SH-SY5Y (cell line): Measurements from ENCODE around the gene ZCCHC7.

Experiments used
- GATA2 ChIP-seq: IDR thresholded peaks from 2 replicates; pipeline ENCODE4 v1.6.1; 2011; ENCODE audit warnings: mild to moderate bottlenecking, low read depth, low read length
- GATA3 ChIP-seq: IDR thresholded peaks from 2 replicates; pipeline ENCODE4 v1.6.1; 2011; ENCODE audit warnings: low read depth, mild to moderate bottlenecking, low read length, moderate library complexity

ZCCHC7 gene

DNA sequence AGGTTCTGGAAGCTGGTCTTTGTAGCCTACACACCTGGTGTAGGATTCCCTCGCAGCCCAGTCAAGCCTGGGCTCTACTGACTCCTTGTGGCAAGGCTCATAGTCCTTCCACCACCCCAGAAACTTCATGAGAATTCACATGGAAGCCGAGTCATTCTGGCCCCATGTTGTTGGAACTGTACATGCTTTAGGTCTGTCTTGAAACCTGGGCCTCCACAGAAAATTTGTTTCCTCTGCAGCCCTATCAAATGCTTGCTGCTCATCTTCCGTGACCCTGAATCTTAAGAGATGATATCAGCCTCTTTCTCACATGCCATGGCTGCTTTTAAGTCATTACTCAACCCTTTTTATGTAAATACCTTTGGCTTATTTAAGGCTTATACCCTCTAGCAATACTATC is 188.8 kb downstream of the ZCCHC7 start:
- TF ChIP-seq GATA3 = no peak
- TF ChIP-seq GATA2 = no peak

DNA sequence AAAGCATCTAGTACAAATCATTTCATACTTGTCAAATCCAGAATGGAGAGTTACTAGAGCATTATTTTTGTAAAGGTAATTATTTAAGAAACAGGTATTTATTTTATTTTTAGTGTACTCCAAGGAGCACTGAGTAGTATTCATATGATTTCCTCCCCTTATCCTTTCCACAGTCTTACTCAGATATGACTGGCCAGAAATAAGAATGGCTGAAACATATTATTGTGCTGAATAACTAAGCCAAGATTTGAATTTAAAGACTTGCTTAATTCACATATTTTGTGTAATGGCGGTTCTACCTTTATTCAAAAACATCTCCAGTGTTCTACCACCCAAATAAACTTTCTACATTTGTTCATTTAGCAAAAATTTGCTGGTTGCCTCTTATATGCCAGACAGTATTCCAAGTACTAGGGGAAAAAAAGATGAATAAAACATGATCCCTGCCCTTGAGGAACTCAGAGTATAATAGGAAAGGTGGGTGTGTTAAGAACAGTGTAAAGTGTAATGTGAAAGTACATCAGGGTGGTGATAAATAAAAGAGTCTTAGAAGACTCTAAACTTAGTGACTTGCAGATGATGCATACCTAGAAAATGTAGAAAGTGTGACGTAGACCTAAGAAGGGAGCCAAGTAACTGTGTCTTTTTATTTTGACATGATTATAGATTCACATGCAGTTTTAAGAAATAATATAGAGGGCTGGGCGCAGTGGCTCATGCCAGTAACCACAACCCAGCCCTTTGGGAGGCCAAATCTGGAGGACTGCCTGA is 191.7 kb downstream of the ZCCHC7 start:
- TF ChIP-seq GATA3 (no peak), GATA2 (no peak)

DNA sequence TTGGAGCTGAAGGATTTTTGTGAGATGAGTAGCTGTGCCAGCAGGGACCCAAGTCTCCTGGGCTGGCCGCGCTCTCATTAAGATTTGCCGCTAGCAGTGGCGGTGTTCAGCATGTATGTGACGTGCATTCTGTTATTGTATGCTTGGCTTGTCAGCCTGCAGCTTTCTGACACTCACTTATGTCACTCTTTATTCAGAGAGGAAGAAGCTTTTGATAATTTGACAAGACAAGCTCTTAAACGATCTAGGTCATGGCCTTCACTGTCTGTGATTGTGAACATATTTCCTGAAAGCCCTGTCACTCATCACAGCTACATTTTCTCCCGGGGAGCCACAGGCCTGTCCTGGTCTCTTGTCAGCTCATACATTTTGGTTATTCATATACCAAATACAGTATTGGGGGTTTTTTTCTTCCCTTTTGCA is 203.9 kb downstream of the ZCCHC7 start:
- TF ChIP-seq GATA2 = no peak
- no peak for TF ChIP-seq GATA3

DNA sequence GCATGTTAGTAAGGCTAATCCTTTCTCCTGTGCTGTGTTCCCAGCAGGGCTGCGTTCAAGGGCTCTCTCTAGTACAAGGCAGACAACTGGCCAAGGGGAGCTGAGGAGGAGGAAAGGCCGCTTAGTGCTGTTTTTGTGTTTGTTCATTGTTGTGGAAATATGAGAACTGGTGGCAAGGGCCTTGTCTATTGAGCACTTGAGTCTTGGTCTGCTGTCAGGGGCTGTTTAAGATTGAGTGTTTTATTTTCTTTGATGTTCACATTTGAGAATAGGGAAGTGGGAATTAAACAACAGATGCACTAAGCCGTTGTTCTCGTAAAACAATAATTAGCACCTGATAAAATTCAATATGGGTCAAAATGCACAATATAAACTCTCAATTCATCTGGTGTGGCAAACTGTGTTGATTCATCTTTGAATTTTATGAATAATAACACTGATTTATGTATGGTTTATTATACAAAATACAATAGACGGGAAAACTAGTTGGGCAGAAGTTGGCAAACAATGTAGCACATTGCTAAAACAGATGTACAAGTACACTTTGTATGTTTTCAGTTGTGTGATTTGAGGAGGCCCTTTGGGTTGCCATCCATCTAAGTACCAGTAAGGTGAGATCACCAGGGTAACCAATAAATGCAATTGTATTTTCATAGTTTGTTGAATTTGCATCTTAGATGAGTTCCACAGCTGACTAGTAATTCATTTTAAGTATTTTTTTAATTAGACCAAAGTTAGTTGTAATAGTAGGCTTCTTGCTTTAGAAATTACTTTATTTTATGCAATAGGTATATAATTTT is 204.5 kb downstream of the ZCCHC7 start:
- TF ChIP-seq GATA3 = no peak
- TF ChIP-seq GATA2 = no peak

DNA sequence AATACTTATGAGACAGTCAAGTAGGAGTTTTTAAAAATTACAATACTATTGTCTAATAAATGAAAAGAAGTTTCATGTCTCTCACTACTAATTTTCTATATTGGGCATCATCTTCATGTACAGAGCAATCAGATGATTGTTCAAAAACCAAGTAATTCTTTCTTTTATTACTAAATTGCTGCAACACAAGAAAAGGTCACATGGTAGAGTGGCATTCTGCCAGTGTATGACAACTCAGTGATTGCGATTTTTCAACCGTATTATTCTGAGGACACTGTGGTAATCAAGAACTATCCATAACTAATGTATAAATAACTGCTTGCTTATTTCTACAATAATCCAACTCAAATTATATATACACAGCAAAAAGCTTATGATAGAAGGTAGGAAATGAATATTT is 205.4 kb downstream of the ZCCHC7 start:
- TF ChIP-seq GATA3 (no peak), GATA2 (no peak)

DNA sequence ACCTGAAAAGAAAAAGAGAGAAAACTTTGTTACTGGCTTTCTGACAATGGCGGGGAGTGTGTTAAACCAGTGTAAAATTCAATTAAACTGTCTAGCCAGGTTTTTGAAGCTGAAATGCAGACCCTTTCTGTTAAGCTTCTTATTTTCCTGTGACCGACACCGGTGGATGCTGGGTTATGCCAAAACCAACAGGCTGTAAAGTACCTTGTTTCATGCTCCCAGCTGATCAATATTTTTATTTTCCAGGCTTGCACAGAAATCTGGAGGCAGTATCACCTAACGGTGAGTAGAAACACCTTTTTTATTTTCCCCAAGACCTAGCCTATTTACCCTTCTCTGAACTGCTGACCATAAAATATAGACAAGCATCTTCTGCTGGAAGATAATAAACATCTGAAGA is 207.2 kb downstream of the ZCCHC7 start:
- TF ChIP-seq GATA2 (no peak), GATA3 (no peak)

DNA sequence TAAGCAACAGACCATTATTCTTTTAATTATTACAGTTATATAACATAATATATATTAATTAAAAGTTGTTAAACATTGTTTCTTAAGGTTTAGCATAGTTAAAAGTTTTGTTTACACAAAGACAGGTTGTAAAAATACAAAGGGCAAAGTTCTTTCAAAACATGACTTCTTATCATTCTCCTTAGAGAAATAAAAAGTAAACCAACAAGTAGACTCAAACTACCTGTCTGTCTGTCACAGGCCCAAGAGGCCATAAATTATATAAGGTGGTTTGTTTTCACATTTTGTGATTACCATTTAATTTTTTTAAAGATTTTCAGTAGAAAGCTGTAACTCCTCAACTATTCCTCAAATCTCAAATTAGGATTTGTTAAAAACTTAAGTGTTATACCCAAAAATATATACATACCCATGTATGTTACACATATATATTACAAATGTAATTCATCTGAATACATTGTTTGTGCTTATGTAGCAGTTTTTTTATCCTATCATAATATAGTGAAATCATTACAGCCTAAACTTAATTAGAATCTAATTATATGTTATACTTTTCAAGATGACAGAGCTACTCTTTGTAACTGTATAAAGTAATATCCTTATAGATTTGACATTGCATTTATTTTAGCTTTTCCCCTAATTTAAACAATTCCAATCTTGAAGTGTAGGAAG is 208.3 kb downstream of the ZCCHC7 start:
- TF ChIP-seq GATA2 (no peak), GATA3 (no peak)

DNA sequence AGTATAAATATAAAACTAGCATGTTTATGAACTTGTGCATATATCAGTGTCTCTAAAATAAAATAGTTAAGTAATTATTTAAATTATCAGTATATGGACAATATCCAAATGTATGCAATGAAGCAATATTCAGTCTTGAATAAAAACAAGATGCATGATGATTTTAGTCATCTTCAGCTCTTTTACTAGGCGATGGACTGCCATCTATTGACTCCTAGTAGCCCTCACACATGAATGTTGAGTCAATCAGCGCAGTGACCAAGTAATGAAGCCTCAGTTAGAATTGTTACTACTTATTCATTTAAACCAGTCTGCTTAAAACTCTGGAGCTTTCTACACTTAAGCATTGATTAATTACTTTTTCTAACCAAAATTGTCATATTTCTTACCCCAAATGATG is 209.2 kb downstream of the ZCCHC7 start:
- no peak for TF ChIP-seq GATA2
- no peak for TF ChIP-seq GATA3

DNA sequence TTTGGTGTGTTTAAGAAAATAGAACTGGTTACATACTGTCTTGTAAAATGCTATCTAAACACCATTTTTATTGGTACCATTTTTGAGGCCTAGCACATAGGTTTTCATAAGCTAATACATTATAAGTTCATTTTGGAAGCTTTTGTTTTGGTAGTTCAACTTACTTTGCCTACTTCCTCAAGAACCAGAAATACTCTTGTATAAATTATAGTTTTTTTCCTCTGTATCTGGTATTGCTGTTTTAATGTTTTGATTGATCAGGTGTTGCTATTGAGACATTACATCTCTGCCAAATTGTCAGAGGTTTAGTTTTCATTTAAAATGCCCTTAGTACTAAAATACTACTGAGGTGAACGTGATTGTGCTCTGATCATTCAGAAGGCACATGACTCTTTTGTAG is 211.5 kb downstream of the ZCCHC7 start:
- TF ChIP-seq GATA2 (no peak), GATA3 (no peak)

DNA sequence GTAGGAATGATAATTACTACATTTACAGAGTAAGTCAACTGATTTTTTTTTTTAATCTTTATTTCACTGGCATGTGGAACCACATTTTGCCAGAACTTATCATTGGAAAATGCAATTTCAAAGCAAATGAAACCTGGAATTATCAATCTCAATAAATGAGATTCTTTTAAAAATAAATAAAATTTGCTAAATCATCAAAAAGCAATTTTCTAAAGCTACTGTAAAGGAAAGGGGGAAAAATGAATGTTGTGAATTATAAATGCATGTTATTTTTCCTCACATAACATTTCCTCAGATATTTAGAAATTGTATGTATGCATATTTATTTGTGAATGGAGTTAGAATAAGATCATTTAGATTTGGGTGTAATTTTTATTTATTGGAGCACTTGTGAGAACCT is 212.2 kb downstream of the ZCCHC7 start:
- TF ChIP-seq GATA2 (no peak), GATA3 (no peak)

DNA sequence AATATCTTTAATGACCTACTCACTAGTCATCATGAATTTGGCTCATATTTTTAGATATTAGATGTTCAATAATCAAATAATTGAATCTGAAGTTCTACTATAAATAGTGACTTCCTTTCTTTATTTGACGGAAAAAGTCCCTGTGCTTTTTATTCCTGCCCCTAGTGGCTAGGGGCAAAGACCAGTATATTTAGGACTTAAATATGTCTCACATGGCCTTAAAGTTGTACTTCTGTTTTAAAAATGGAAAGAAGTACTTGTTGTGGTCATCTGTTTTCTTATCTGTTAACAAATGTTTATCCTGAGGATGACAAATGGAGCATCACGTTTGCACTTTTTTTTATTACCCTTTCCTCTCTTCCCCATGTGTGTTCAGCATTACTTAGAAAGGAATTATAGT is 212.9 kb downstream of the ZCCHC7 start:
- TF ChIP-seq GATA2 (no peak), GATA3 (no peak)

DNA sequence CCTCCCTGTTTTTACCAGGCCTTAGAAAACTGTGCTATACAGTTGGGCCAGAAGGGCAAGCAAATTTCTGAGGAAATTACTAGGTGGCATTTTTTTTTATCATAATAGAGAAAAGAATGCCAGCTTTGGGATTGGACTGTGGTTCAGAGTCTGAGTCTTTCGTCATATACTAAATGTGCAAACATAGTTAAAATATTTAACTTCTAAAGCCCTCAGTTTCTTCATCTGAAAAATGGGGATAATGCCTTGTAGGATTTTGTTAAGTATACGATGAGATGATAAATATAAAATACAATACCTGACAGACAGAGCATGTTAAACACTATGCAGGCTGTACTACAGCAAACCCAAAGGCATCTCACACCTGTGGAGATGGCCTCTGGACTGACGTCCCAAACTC is 214.9 kb downstream of the ZCCHC7 start:
- TF ChIP-seq GATA2 (no peak), GATA3 (no peak)

DNA sequence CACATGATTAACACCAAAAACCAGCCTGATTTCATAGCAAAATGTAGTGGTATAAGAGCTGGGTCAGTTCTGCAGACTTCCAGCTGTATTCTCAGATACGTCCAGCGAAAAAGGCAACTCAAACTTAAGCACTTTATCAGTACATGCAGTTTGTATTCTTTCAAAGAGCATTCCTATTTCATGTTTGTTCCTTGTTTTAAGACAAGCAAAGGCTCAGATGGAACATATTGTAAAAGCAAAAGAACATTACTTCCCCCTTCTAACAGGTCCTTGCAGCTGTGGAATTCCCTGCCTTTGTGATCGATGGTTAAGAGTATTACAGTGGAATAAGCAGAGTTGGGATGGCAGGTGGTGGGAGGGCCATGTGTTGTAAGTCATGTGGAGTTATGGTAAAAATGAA is 215.8 kb downstream of the ZCCHC7 start:
- TF ChIP-seq GATA3 (no peak), GATA2 (no peak)

DNA sequence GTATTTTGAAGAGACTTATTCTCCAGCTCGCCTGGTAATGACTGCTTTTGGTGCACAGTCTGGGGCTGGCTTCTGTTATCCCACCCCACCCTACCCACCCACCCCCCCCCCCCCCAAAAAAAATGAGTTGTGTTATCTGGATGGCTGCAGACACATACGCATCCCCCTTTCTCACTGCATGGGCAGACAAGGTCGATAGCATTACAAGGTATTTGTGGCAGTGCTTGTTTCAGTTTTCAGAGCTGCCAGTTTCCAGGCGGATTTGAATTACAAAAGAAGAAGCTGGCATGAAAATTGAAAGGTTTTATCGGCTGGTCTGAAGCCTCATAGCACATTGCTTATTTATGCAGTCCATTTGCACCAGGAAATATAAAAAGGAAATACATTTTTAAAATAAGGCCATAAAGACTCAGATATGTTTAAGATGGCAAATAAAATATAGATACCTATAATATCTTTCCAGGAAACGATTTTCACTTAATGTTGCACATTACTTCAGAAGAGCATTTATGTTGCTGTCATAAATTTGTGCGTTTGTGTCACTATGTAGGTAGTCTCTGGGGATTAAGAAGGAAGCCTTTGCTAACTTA is 217.0 kb downstream of the ZCCHC7 start:
- TF ChIP-seq GATA3 (no peak), GATA2 (no peak)
